ENCODE measurements around the gene SLC34A2. TPM values are rescaled to one million over a fixed set of nuclear protein-coding genes. Genes with fewer than 3 reads are reported as not detected.

The SLC34A2 gene
- total and polyA plus RNA-seq, 2 of the 8 experiments (the other 6 are each of a cell fraction or from before 2014, with no cell fraction given), result 2.2 to 2.9 TPM

- no peak overlapping the region for H2BK120ac ChIP-seq (replicated peaks; ENCODE audit: low read depth, low read length)
- no peaks in the 10 kb centered on the region for H3K36me3 ChIP-seq (ENCODE audit: control insufficient read depth in 2 of 4, insufficient read depth in 4 of 4, low read length in 3 of 4)
- H4K20me1 ChIP-seq (replicated peaks in 1 of 2; ENCODE audit: control insufficient read depth in 1 of 2, insufficient read depth in 2 of 2, low read length in 2 of 2), result no peaks in the 10 kb centered on the region
- H3K79me2 ChIP-seq (ENCODE audit: control insufficient read depth in 1 of 2, insufficient read depth in 2 of 2, low read length in 2 of 2), result no peaks in the 10 kb centered on the region
- no peak overlapping the region for H3K14ac ChIP-seq (ENCODE audit: insufficient read length)
- no peak overlapping the region for H4K5ac ChIP-seq (ENCODE audit: insufficient read length, low read depth, low read length)
- 94% methylated on average over 3 of the region's 3 CpGs; no CpG with 5 or more reads in 1 of the 2 experiments for WGBS, 2 experiments (ENCODE audit: extremely low coverage in 1 of 2, insufficient coverage in 1 of 2, insufficient read length in 1 of 2, insufficient replicate concordance in 2 of 2, low coverage in 1 of 2, low lambda C conversion rate in 2 of 2, missing lambda C conversion rate in 1 of 2)
- H2BK20ac ChIP-seq (ENCODE audit: low read length), result no peak overlapping the region
- no peaks in the 10 kb centered on the region for H3K9me3 ChIP-seq (ENCODE audit: insufficient read depth in 2 of 2, low read depth in 1 of 2, low read length in 1 of 2)
- no peak overlapping the region for H3K9ac ChIP-seq (replicated peaks in 1 of 4; ENCODE audit: extremely low read depth in 1 of 4, low read depth in 3 of 4, low read length in 3 of 4)
- no peak for DNase-seq (ENCODE audit: low read depth in 1 of 2, low spot score in 2 of 2)
- TF ChIP-seq, protein P1, sequence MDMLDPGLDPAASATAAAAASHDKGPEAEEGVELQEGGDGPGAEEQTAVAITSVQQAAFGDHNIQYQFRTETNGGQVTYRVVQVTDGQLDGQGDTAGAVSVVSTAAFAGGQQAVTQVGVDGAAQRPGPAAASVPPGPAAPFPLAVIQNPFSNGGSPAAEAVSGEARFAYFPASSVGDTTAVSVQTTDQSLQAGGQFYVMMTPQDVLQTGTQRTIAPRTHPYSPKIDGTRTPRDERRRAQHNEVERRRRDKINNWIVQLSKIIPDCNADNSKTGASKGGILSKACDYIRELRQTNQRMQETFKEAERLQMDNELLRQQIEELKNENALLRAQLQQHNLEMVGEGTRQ (IDR thresholded peaks at IDR 0.05; ENCODE audit: low read length), result no peak
- TF ChIP-seq NRF1 (IDR thresholded peaks at IDR 0.05; ENCODE audit: low read depth, low read length) (no peak), ASH2L (IDR thresholded peaks at IDR 0.05; ENCODE audit: low read length) (no peak), TBP (IDR thresholded peaks at IDR 0.05; ENCODE audit: low read depth, low read length) (no peak), RBBP5 (IDR thresholded peaks at IDR 0.05; ENCODE audit: borderline replicate concordance, low read depth, low read length) (no peak), ZNF274 (IDR thresholded peaks at IDR 0.05; ENCODE audit: borderline replicate concordance, extremely low read depth, low read length) (no peak), RAD21 (IDR thresholded peaks at IDR 0.05 in 1 of 2, conservative IDR thresholded peaks at IDR 0.05 in 1 of 2; ENCODE audit: low read depth in 2 of 2, low read length in 2 of 2) (no peak)
- H4K8ac ChIP-seq (ENCODE audit: extremely low read depth, insufficient read depth, low read length), result no peak overlapping the region
- no peak overlapping the region for H3K27ac ChIP-seq (ENCODE audit: low read depth, low read length)
- H3K4me2 ChIP-seq (ENCODE audit: insufficient read depth in 1 of 2, low read depth in 2 of 2, low read length in 2 of 2), result no peak overlapping the region
- H3K23me2 ChIP-seq (ENCODE audit: low read depth, low read length), result no peaks in the 10 kb centered on the region
- H2BK12ac ChIP-seq (ENCODE audit: low read depth, low read length), result no peak overlapping the region
- no peak overlapping the region for H2AK5ac ChIP-seq (ENCODE audit: low read depth, low read length)
- no peak overlapping the region for H2AFZ ChIP-seq (ENCODE audit: low read length)
- no peak overlapping the region for H4K91ac ChIP-seq (replicated peaks; ENCODE audit: insufficient read length, low read length)
- no peak overlapping the region for H3K56ac ChIP-seq (replicated peaks; ENCODE audit: insufficient read length, low read depth, low read length)
- no peaks in the 10 kb centered on the region for H3K79me1 ChIP-seq (ENCODE audit: low read depth, low read length)
- no peak overlapping the region for H3K23ac ChIP-seq (ENCODE audit: insufficient read length)
- no peak for FAIRE-seq
- H3K18ac ChIP-seq (ENCODE audit: extremely low read depth, low read length), result no peak overlapping the region
- H2BK15ac ChIP-seq (ENCODE audit: low read length), result no peak overlapping the region
- CTCF ChIA-PET (ENCODE audit: partially characterized antibody), result interaction anchor here (1.0 to 4.2 kb wide), 6 partner anchors 11 to 274 kb away, joined by 3 to 19 read pairs (median 3); no protein-coding TSS in a partner anchor
- no peak overlapping the region for H2BK5ac ChIP-seq (ENCODE audit: low read depth, low read length)
- H3K4me1 ChIP-seq (replicated peaks in 1 of 4; ENCODE audit: control insufficient read depth in 3 of 4, insufficient read depth in 4 of 4, low read length in 3 of 4), result no peaks in the 10 kb centered on the region
- no peak overlapping the region for H3K4me3 ChIP-seq (ENCODE audit: extremely low read depth in 1 of 4, insufficient read depth in 2 of 4, low read depth in 3 of 4, low read length in 4 of 4)
- peak overlapping the region; percentile 87 for H3K4ac ChIP-seq (replicated peaks; ENCODE audit: insufficient read length, low read depth, low read length)
- no peaks in the 10 kb centered on the region for H3K27me3 ChIP-seq (replicated peaks in 1 of 4; ENCODE audit: control insufficient read depth in 3 of 4, extremely low read depth in 1 of 4, insufficient read depth in 3 of 4, low read length in 3 of 4)
- POLR2A ChIA-PET (ENCODE audit: partially characterized antibody), result no interaction called here
These were observed 48.2 kb downstream of the SLC34A2 start for GRCh38 chr4:25703731-25704388.

Data from H1 (cell line).